Upper lobe of left lung (tissue), 4 donors: Measurements from ENCODE around the gene ZNF407.

Experiments used
- CTCF ChIP-seq, 6 experiments: fragments of 450-650 bp in 4 of 6; fragments of 200-600 bp in 2 of 6; sonication (generic) in 2 of 6; IDR thresholded peaks; one replicate each; pipeline ENCODE4 v1.5.1; 2016 to 2019; ENCODE audit warnings: antibody characterized with exemption in 6 of 6
- POLR2AphosphoS5 ChIP-seq, 2 donors: sonication (generic); formaldehyde crosslinking; IDR thresholded peaks; one replicate each; pipeline ENCODE4 v1.5.1; 2017; ENCODE audit warnings: antibody characterized with exemption in 2 of 2

GRCh38 chr18:75009878-75010277 is 412.2 kb downstream of the ZNF407 start:
- TF ChIP-seq CTCF (IDR thresholded peaks at IDR 0.05) (no peak), POLR2AphosphoS5 (IDR thresholded peaks at IDR 0.05) (no peak)
